ENCODE measurements around the gene LMAN1.
A peak's percentile ranks its signal among the peaks of the same experiment; 100 is the strongest.

Gene LMAN1

DNA sequence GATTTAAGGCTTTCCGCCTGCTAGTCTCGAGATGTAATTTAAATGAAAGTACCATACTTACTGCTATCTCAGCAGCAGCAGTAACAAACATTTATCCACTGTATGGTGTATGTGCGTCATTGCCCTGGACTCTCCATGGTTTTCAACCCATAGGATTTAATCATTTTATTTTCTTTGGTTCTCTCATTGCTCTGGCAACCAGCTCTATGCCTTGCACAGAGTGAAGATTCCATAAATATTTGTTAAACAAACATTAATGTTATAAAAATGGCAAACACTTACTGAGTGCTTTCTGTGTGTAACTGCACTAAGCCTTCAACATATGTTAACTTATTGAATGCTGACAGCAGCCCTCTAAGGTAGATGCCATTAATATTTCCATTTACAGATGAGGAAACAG lies 1.3 kb upstream of the LMAN1 start:
- H3K27me3 ChIP-seq (ENCODE audit: low read length): no peaks in the 10 kb centered on the region; the same call in 1 of the 2 replicates
- no peak overlapping the region for H2AFZ ChIP-seq (ENCODE audit: low read depth, low read length, severe bottlenecking)
- H3K79me2 ChIP-seq (ENCODE audit: insufficient read depth, low read length): peaks cover 32% of the 10 kb centered on the region; the same call in 1 of the 2 replicates
- no peaks in the 10 kb centered on the region for H3K9me3 ChIP-seq (ENCODE audit: insufficient read depth, low read length)
- H3K36me3 ChIP-seq (ENCODE audit: low read length): no peaks in the 10 kb centered on the region
- H3K4me3 ChIP-seq (ENCODE audit: insufficient read depth, low read length, poor library complexity, severe bottlenecking): no peak overlapping the region
- no peaks in the 10 kb centered on the region for H4K20me1 ChIP-seq (ENCODE audit: low read depth, low read length)
- H3K27ac ChIP-seq (ENCODE audit: low read depth, low read length): no peak overlapping the region
- no peaks in the 10 kb centered on the region for H3K9me2 ChIP-seq (replicated peaks; ENCODE audit: insufficient read depth, low read length)
- no peak overlapping the region for H3K4me2 ChIP-seq (ENCODE audit: low read depth, low read length, poor library complexity, severe bottlenecking)
- H3F3A ChIP-seq (ENCODE audit: insufficient read depth): no peaks in the 10 kb centered on the region
- TF ChIP-seq, protein P1, sequence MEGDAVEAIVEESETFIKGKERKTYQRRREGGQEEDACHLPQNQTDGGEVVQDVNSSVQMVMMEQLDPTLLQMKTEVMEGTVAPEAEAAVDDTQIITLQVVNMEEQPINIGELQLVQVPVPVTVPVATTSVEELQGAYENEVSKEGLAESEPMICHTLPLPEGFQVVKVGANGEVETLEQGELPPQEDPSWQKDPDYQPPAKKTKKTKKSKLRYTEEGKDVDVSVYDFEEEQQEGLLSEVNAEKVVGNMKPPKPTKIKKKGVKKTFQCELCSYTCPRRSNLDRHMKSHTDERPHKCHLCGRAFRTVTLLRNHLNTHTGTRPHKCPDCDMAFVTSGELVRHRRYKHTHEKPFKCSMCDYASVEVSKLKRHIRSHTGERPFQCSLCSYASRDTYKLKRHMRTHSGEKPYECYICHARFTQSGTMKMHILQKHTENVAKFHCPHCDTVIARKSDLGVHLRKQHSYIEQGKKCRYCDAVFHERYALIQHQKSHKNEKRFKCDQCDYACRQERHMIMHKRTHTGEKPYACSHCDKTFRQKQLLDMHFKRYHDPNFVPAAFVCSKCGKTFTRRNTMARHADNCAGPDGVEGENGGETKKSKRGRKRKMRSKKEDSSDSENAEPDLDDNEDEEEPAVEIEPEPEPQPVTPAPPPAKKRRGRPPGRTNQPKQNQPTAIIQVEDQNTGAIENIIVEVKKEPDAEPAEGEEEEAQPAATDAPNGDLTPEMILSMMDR (IDR thresholded peaks at IDR 0.05; ENCODE audit: insufficient read depth, low read length, poor library complexity, severe bottlenecking): no peak
- no peak for TF ChIP-seq EZH2phosphoT487 (conservative IDR thresholded peaks at IDR 0.05; ENCODE audit: low read length)
- no peak overlapping the region for H3K9ac ChIP-seq (ENCODE audit: low read length)

GRCh38 chr18:59359576-59359952 lies 499 bp upstream of the LMAN1 start:
- peak overlapping the region; percentile 67 for H3K4me2 ChIP-seq (ENCODE audit: low read depth, low read length, poor library complexity, severe bottlenecking)
- no peaks in the 10 kb centered on the region for H3K9me2 ChIP-seq (replicated peaks; ENCODE audit: insufficient read depth, low read length)
- H3K27me3 ChIP-seq (ENCODE audit: low read length): no peaks in the 10 kb centered on the region; the same call in 1 of the 2 replicates
- H3K4me3 ChIP-seq (ENCODE audit: insufficient read depth, low read length, poor library complexity, severe bottlenecking): peak overlapping the region; percentile 89
- H3F3A ChIP-seq (ENCODE audit: insufficient read depth): no peaks in the 10 kb centered on the region
- TF ChIP-seq EZH2phosphoT487 (conservative IDR thresholded peaks at IDR 0.05; ENCODE audit: low read length): no peak
- TF ChIP-seq, protein P1 (IDR thresholded peaks at IDR 0.05; ENCODE audit: insufficient read depth, low read length, poor library complexity, severe bottlenecking): no peak
- no peaks in the 10 kb centered on the region for H4K20me1 ChIP-seq (ENCODE audit: low read depth, low read length)
- peaks cover 32% of the 10 kb centered on the region; the same call in 1 of the 2 replicates for H3K79me2 ChIP-seq (ENCODE audit: insufficient read depth, low read length)
- peak overlapping the region; percentile 98 for H2AFZ ChIP-seq (ENCODE audit: low read depth, low read length, severe bottlenecking)
- no peaks in the 10 kb centered on the region for H3K9me3 ChIP-seq (ENCODE audit: insufficient read depth, low read length)
- peak overlapping the region; percentile 72 for H3K9ac ChIP-seq (ENCODE audit: low read length)
- H3K36me3 ChIP-seq (ENCODE audit: low read length): peaks cover 7% of the 10 kb centered on the region; the same call in 1 of the 2 replicates
- no peak overlapping the region for H3K27ac ChIP-seq (ENCODE audit: low read depth, low read length)

DNA sequence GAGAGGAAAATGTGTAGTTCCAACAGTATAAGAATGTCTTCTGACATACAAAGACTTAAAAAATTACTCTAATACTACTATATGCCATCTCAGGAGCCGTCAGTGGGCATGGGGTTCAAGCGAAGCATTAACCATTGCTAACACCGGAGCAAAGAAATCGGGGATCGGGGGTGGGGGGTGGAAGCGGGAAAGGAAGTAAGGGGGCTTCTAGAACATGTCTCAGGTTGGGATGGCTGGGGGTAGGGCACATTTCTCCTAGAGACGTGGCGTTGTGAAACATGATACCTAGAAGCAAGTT lies 702 bp downstream of the LMAN1 start:
- Histone ChIP-seq H3K9ac (ENCODE audit: low read length) (peak overlapping the region; percentile 72), H3F3A (ENCODE audit: insufficient read depth) (no peaks in the 10 kb centered on the region), H3K9me2 (replicated peaks; ENCODE audit: insufficient read depth, low read length) (no peaks in the 10 kb centered on the region), H3K79me2 (ENCODE audit: insufficient read depth, low read length) (peaks cover 32% of the 10 kb centered on the region; the same call in 1 of the 2 replicates), H4K20me1 (ENCODE audit: low read depth, low read length) (no peaks in the 10 kb centered on the region), H3K4me2 (ENCODE audit: low read depth, low read length, poor library complexity, severe bottlenecking) (peak overlapping the region; percentile 67), H3K4me3 (ENCODE audit: insufficient read depth, low read length, poor library complexity, severe bottlenecking) (peak overlapping the region; percentile 89), H3K9me3 (ENCODE audit: insufficient read depth, low read length) (no peaks in the 10 kb centered on the region), H2AFZ (ENCODE audit: low read depth, low read length, severe bottlenecking) (peak overlapping the region; percentile 89), H3K27me3 (ENCODE audit: low read length) (no peaks in the 10 kb centered on the region), H3K27ac (ENCODE audit: low read depth, low read length) (no peak overlapping the region; the same call in 1 of the 2 replicates), H3K36me3 (ENCODE audit: low read length) (peaks cover 19% of the 10 kb centered on the region; the same call in 1 of the 2 replicates)
- TF ChIP-seq, protein P1 (IDR thresholded peaks at IDR 0.05; ENCODE audit: insufficient read depth, low read length, poor library complexity, severe bottlenecking): no peak
- no peak for TF ChIP-seq EZH2phosphoT487 (conservative IDR thresholded peaks at IDR 0.05; ENCODE audit: low read length)

All from SU-DHL-6 (cell line).